Right cardiac atrium (tissue), 5 donors: Measurements from ENCODE around the gene ISG20. TPM values are rescaled to one million over a fixed set of nuclear protein-coding genes. Genes with fewer than 3 reads are reported as not detected.
"Not testable (repeated sequence)": the region's sequence is repeated elsewhere in the genome, so short reads cannot be mapped to it uniquely, and the experiment has no call there.

ENCODE experiments used
- ATAC-seq, 2 donors: fragments of 200-7000 bp; cut with Tn5 transposase; one replicate each; pipeline versions ENCODE4 v1.8.0 to v1.9.1; 2020; ENCODE audit warnings: moderate library complexity in 2 of 2, mild to moderate bottlenecking in 1 of 2
- DNase-seq, 3 donors: peaks; one replicate each; pipeline ENCODE4 v3.0.0-alpha.2; 2020
- H3K27ac ChIP-seq: one replicate; pipeline ENCODE4 v1.5.1; 2013; ENCODE audit warnings: mild to moderate bottlenecking, low read length, control low read depth, moderate library complexity
- H3K27me3 ChIP-seq: one replicate; pipeline ENCODE4 v1.6.1; 2013; ENCODE audit not compliant: control insufficient read depth, insufficient read depth
- H3K4me1 ChIP-seq: one replicate; pipeline ENCODE4 v1.6.1; 2013; ENCODE audit warnings: low read length; ENCODE audit not compliant: control insufficient read depth, insufficient read depth
- H3K4me3 ChIP-seq: one replicate; pipeline ENCODE4 v1.5.1; 2013; ENCODE audit warnings: low read length, control low read depth
- H3K9me3 ChIP-seq: one replicate; pipeline ENCODE4 v1.6.1; 2013; ENCODE audit warnings: low read length; ENCODE audit not compliant: control insufficient read depth
- WGBS: extraction: QIAGEN DNeasy Blood & Tissue Kit; methylation state at CpG from one replicate; pipeline ENCODE4 v1.1.7; 2013; 5-methylcytosine and 5-hydroxymethylcytosine counted together
- intact Hi-C, 4 donors: fragments of 100-400 bp; cut with DNase I; formaldehyde crosslinking; loops; one replicate each; pipeline versions ENCODE4 v1.11.0 to v1.14.0; 2022 to 2023
- polyA plus RNA-seq: library from polyadenylated mRNA; stranded (reverse); fragments of 200-250 nt; gene quantifications from one replicate; pipeline ENCODE4 v1.2.3, GENCODE V29; 2013
- total RNA-seq, 4 donors: library from RNA; stranded (reverse); fragmentation: NEBNext Ultra II Directional; extraction: Animal tissue kit (Norgen Biotek cat#: 25700); gene quantifications; one replicate each; pipeline ENCODE4 v1.2.1, GENCODE V29; 2021
- donor health status: healthy with polysubstance abuse.
- donor health status: DM: no; HTN: yes; CAD: no.
- donor health status: DM: no; HTN: no; CAD: no.
- donor health status: DM: no; HTN: yes; CAD: no; lungs with severe emphysema.
- donor health status: DM: yes; HTN: yes; CAD: no.

ISG20 gene
- total and polyA plus RNA-seq, 5 donors: 3.4 to 5.8 (median 5.3) TPM

- H3K4me1 ChIP-seq: peaks cover 5% of the 10 kb centered on the region
- intact Hi-C loops: no loop called here
- 64% methylated on average over 7 of the region's 7 CpGs for WGBS
Observed at GRCh38 chr15:88637841-88638625, 783 bp upstream of the ISG20 start.

GRCh38 chr15:88641959-88642452 lies 3.2 kb downstream of the ISG20 start:
- intact Hi-C loops: no loop called here
- DNase-seq (no peak), ATAC-seq (no peak)
- H3K4me3 ChIP-seq: no peak overlapping the region
- H3K27ac ChIP-seq: no peak overlapping the region
- 94% methylated on average over 12 of the region's 12 CpGs for WGBS
- peaks cover 5% of the 10 kb centered on the region for H3K4me1 ChIP-seq
- H3K27me3 ChIP-seq: no peaks in the 10 kb centered on the region
- no peaks in the 10 kb centered on the region for H3K9me3 ChIP-seq

More at GRCh38 chr15:88637841-88638625, 783 bp upstream of the ISG20 start:
- peak; percentile 40 to 71 (median 68) for DNase-seq
- H3K4me3 ChIP-seq: peak overlapping the region; percentile 4
- no peaks in the 10 kb centered on the region for H3K9me3 ChIP-seq
- ATAC-seq: peak; percentile 44
- peak overlapping the region; percentile 93 for H3K27ac ChIP-seq
- no peaks in the 10 kb centered on the region for H3K27me3 ChIP-seq

- ATAC-seq, H3K4me3 ChIP-seq, H3K9me3 ChIP-seq, H3K27me3 ChIP-seq, H3K4me1 ChIP-seq, intact Hi-C loops, H3K27ac ChIP-seq, DNase-seq: not testable (repeated sequence)
- WGBS: 96% methylated on average over 11 of the region's 11 CpGs
Observed at GRCh38 chr15:88642514-88642913, 3.7 kb downstream of the ISG20 start.

- no peak overlapping the region for H3K4me3 ChIP-seq
- H3K27ac ChIP-seq: no peak overlapping the region
- H3K27me3 ChIP-seq: no peaks in the 10 kb centered on the region
- peaks cover 6% of the 10 kb centered on the region for H3K4me1 ChIP-seq
- WGBS: 90% methylated on average over 9 of the region's 9 CpGs
- intact Hi-C loops: no loop called here
- ATAC-seq: no peak
- H3K9me3 ChIP-seq: no peaks in the 10 kb centered on the region
- no peak for DNase-seq
Observed at GRCh38 chr15:88644741-88645140, 5.9 kb downstream of the ISG20 start.

GRCh38 chr15:88645171-88646087 lies 6.6 kb downstream of the ISG20 start:
- Histone ChIP-seq H3K9me3 (no peaks in the 10 kb centered on the region), H3K4me1 (peaks cover 3% of the 10 kb centered on the region), H3K27ac (no peak overlapping the region), H3K4me3 (no peak overlapping the region), H3K27me3 (no peaks in the 10 kb centered on the region)
- 95% methylated on average over 14 of the region's 14 CpGs for WGBS
- intact Hi-C loops: no loop called here
- DNase-seq: no peak
- ATAC-seq: no peak

GRCh38 chr15:88646088-88646405 lies 7.2 kb downstream of the ISG20 start:
- WGBS: 89% methylated on average over 1 of the region's 1 CpG
- Histone ChIP-seq H3K4me3 (no peak overlapping the region), H3K27ac (no peak overlapping the region), H3K4me1 (peaks cover 3% of the 10 kb centered on the region), H3K9me3 (no peaks in the 10 kb centered on the region), H3K27me3 (no peaks in the 10 kb centered on the region)
- intact Hi-C loops: no loop called here
- ATAC-seq: no peak
- no peak for DNase-seq

GRCh38 chr15:88646951-88647350 lies 8.1 kb downstream of the ISG20 start:
- Histone ChIP-seq H3K27me3 (no peaks in the 10 kb centered on the region), H3K4me1 (peaks cover 3% of the 10 kb centered on the region), H3K4me3 (no peak overlapping the region), H3K27ac (no peak overlapping the region), H3K9me3 (no peaks in the 10 kb centered on the region)
- 85% methylated on average over 5 of the region's 5 CpGs for WGBS
- intact Hi-C loops: no loop called here
- no peak for ATAC-seq
- DNase-seq: no peak

- Histone ChIP-seq H3K27me3 (no peaks in the 10 kb centered on the region), H3K27ac (no peak overlapping the region), H3K4me1 (peaks cover 3% of the 10 kb centered on the region), H3K9me3 (no peaks in the 10 kb centered on the region), H3K4me3 (no peak overlapping the region)
- ATAC-seq: no peak
- 93% methylated on average over 11 of the region's 11 CpGs for WGBS
- no peak for DNase-seq
- intact Hi-C loops: no loop called here
Observed at GRCh38 chr15:88647351-88648105, 8.7 kb downstream of the ISG20 start.

GRCh38 chr15:88648357-88649214 lies 9.8 kb downstream of the ISG20 start:
- DNase-seq (peak in 1 of 3 donors; percentile 21), ATAC-seq (peak in 1 of 2 donors; percentile 18)
- peak overlapping the region; percentile 3 for H3K27ac ChIP-seq
- H3K4me1 ChIP-seq: peaks cover 3% of the 10 kb centered on the region
- WGBS: 81% methylated on average over 12 of the region's 12 CpGs
- intact Hi-C loops: no loop called here
- H3K4me3 ChIP-seq: no peak overlapping the region
- no peaks in the 10 kb centered on the region for H3K27me3 ChIP-seq
- no peaks in the 10 kb centered on the region for H3K9me3 ChIP-seq

GRCh38 chr15:88649286-88649733 lies 10.5 kb downstream of the ISG20 start:
- H3K9me3 ChIP-seq: no peaks in the 10 kb centered on the region
- peaks cover 3% of the 10 kb centered on the region for H3K4me1 ChIP-seq
- intact Hi-C loops: no loop called here
- peak; percentile 38 to 75 for ATAC-seq
- H3K27me3 ChIP-seq: no peaks in the 10 kb centered on the region
- 46% methylated on average over 12 of the region's 12 CpGs for WGBS
- H3K4me3 ChIP-seq: no peak overlapping the region
- peak overlapping the region; percentile 3 for H3K27ac ChIP-seq
- DNase-seq: peak; percentile 61 to 73 (median 63)
